HG03039 (cell line): ENCODE measurements around the gene FRMD4A.
"Not testable (repeated sequence)": the region's sequence is repeated elsewhere in the genome, so short reads cannot be mapped to it uniquely, and the experiment has no call there.

ENCODE experiments used
- ATAC-seq: cut with Tn5 transposase; IDR thresholded peaks from one replicate; pipeline ENCODE4 v1.9.1; 2021; ENCODE audit warnings: mild to moderate bottlenecking, moderate library complexity; ENCODE audit not compliant: unreplicated experiment

FRMD4A gene

DNA sequence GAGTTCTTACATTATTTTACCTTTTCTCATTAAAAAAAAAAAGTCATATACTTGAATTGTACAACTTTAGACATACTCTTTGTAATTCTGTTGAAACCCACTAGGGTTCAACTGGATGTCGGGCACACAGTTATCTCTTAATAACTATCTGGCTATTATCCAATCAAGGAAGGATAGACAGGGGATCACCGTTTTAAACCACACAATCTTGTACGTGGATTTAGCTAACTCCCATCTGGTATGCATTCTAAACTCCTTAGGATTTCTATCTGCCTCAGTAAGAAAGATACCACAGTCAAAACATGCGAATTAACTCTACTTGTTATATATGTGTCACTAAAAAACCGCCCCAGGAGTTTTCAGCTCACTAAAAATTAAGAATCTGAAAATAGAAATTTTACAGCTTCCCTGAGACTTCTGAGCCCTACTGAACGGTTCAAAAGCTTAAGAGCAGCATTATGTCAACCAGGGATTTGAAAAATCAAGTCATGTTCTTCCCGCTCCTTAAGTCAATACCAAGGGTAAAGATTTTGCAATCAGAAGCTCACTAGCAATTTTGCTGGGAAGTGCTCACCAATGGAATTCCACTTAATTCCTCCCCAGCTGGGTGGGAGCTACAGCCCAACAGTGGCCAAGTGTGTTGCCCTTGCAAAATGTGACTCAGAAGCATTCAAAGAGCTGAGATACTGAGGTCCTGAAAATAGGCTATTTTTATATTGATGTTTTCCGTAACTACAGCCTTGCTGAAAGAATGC lies 267.0 kb downstream of the FRMD4A start:
- no peak for ATAC-seq

DNA sequence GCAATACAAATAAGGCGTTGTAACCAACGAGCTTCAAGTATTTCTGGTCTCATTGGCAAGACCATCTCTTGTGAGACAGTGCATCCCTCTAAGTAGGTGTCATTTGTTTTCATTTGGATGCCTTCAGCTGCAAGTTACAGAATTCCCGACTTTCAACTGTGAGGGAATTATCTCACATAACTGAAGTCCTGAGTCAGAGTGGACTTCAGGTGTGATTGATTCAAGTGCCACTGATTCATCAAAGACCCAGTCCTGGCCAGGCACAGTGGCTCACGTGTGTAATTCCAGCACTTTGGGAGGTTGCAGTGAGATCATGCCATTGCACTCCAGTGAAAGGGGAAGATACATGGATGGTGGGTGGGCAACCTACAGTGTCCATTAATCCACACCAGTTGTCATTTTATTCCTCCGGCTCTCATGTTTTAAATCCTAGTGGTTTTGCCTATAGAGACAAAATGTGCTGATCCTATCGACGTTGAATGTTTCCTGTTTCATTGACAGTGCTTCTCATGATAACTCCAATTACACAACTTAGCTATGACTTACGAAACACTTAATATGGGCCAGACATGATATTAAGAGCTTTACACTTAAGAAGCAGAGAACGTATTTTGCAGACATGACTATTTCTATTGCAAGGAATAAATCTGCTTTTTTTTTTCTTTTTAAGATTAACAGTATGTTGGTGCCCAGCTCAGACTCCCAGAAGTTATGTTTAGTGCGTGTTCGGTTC lies 268.0 kb downstream of the FRMD4A start:
- no peak for ATAC-seq

DNA sequence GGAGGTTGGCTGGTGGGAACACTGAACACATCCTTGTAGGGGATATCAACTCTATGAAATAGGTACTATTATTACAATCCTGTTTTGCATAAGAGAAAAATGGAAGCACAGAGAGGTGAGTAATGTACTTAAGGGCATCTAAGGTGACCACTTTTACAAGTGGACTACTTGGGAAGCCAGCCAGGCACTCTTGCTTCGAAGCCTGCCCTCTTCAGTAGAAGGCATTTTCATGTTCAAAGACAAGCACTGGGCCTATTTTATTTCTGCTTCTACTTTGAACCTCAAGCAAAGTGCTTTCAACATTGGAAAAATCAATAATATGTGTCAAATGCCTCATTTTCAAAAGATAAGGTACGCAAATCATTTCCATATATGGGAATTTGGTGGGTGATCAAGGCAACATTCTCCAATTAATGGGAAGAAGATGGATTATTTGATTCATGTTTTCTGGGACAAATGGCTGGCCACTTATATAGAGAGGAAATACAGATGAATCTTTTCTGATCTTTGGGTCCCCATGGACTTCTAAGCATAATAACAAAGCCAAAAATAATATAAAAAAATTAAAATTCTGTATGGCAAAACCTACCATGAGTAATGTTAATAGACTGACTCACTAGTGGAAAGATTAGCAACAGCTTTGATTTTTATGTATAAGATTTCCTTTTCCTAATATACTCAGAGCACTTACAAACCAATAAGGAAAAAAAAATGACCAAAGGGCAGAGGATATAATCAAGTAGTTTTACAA lies 270.2 kb downstream of the FRMD4A start:
- ATAC-seq, result no peak

DNA sequence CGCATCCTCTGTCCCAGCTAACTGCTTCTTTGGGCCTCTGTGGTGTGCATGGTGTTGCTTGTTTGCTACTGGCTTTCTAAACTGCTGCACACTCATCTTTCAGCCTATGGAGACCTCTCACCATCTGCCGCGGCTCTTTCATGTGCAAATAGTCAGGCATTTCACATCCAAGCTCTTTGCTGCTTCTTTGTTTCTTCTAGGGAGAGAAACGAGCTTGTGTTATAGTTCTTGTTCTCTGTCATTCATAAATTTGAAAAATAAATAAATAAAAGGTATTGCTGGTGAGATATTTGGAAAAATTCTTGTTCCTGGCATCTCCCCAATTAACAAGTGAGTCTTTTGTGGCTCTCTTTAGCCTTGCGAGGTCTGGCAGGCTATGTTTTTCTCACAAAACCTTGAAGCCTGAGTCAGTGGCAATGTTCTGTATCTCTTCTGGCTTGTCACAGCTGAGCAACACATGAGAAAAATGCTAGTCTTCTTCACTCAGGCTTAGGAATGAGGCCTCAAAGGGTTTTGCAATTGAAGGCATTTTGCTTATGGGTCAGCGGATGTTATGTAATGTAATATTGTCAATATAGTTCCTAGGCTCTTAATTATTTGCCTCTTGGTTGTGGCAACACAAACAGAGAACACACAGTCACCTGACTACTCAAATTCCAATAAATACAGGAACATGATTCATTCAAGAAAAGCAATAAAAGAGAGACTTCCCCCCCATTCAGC lies 274.0 kb downstream of the FRMD4A start:
- ATAC-seq, result no peak

DNA sequence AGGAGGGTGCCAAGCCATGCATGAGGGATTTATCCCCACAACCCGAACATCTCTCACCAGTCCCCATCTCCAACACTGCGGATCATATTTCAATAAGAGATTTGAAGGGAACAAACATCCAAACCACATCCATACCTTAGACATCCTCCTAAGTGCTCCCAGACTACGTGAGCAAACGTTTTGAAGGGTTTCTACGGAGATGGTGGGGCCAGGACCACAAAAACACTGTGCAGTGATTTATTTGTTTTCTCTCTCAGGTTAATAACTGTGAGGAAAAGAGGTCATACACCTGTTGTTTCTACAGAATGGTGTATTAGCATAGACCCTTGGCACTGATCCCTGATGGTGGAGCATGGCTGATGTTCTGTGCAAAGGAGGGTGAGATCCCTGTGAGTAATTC lies 277.8 kb downstream of the FRMD4A start:
- no peak for ATAC-seq

DNA sequence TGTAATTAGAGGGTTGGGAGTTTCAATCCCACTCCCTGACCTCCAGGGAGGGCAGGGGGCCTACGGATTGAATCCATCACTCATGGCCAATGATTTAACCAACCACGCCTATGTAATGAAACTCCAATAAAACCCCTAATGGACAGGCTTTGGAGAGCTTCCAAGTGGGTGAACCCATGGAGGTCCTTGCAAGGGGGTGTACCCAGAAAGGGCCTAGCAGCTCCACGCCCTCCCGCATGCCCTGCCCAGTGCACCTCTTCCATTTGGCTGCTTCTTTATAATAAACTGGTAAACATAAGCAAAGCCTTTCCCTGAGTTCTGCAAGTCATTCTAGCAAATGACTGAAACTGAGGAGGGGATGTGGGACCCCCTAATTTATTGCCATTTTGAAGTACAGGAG lies 280.1 kb downstream of the FRMD4A start:
- ATAC-seq, result no peak

DNA sequence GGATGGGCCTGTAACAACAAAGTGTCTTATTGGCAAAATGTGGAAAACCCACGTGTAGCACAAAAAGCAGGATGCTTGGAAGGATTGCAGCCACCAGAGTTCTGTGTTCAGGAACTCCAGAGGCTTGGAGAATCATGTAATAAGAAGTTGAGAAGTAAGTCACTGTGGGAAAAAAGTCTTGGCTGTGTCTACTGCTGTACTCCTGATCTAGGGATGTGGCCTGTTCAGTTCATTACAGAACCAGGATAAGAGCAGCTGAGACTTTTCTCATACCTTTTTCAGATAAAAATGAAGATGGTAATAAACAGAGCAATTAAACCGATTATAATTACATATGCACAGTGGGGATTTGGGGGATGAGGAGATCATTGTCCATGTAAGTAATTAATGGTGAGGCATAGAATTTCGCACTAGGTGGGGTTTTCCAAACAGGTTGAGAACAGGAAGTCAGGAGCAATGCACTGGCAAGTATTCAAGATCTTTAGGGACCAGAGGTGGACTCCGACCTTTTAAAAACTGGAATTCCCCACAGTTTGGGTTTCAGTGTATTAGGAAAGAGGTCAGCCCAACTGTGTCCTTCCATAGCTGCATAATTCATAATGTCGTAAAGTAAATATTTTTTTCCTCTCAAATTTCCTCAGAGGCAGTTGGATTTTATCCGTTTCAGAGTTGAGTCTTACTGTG lies 281.7 kb downstream of the FRMD4A start:
- ATAC-seq, result no peak

DNA sequence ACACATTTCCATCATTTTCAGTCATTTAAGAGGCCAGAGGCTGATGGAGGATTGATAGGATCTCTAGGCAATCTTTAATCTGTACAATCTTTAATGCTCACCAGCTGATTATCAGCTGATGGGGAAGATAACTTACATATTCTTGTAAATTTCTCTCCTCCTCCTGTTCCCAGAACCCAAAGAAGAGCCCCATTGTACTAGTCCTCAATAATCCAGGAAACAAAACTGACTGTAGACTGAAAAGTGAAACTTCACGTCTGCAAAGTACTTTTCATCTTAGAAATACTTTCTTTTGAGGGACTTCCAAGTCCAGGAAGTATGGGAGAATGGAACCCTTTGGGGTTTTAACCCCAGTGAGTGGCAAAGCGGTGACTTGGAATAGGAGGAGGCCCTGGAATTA lies 283.3 kb downstream of the FRMD4A start:
- no peak for ATAC-seq

DNA sequence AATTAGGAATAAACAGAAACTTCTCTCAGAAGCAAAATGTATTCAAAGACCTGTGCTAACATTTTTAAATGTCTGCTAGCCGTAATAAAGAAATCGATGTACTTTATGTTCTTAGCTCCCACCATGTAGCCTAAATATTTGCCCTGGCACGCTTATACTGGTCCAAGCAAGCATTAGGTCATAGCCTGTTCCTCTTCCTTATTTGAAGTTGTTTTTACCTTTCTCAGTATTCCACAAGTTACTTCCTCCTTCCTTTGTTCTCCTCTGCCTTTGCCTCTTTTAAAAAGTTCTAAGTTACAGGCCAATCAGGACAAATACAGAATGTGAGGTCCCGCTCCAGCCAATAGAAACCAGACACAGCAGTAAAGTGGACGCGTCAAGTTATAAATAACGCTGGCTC lies 288.7 kb downstream of the FRMD4A start:
- ATAC-seq, result not testable (repeated sequence)

DNA sequence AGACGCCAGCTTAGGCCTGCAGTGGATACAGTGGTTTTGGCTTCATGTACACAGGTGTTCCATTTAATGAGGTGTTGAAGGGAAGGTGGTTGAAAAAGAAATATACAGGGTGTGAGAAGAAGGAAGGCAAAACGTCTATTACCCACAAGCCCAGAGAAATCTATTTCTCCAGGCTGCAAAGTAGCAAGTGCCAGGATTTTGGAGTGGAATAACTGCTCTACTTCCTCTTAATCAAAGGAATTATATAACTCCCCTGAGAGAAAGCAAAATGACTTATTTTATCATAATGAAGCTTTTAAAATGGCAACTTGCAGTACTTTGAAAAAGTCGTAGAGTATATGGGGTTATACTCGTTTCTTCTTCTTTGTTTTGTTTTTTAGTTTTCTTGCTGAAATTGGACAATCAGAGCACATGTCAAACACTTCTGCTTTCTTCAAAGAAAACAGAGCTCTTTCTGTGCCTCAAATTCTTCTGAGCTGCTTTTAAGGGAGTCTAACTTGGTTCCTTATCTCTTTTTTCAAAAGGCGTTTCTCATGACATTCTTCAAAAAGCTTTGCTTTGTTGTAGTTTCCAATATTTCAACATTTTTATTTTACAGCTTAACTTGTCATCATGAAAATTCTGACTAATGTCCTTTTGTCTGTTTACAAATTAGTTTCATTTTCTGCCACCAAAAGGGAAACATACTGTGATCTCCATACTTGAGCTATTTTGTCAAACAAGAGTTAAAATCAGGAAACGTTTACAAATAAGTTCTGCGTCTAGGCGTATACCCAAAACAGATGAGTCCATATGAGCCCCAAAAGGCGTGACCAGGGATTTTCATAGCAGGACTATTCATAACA lies 289.7 kb downstream of the FRMD4A start:
- no peak for ATAC-seq

DNA sequence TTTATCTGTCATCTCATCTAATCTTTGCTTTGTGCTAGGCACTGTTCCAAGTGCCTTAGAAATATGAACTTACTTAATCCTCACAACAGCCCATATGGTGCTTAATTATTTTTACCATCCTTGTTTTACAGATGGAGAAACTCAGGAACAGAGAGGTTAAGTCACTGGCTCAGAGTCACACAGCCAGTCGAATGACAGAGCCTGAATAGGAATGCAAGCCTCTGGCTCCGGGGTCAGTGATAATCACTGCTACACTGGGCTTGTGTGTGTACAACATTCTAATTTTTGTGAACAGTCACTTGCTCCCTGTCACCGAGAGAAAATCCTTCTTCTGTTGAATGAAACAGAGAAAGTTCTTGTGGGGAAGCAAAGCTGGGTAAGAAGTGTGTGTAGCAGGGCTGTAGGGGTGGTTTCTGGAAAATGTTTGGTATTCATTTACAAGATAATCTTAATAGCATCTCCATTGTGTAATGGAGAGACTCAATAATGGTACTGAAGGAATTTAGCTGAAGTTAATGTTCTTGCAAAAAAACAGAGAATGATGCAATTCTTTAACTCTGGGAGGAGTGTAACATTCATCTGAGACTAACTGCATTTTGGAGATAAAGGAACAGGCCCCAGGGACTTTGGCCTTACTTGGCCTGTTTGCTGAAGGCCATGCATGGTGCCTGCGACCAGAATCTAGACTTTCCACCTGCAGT lies 290.6 kb downstream of the FRMD4A start:
- ATAC-seq, result no peak

DNA sequence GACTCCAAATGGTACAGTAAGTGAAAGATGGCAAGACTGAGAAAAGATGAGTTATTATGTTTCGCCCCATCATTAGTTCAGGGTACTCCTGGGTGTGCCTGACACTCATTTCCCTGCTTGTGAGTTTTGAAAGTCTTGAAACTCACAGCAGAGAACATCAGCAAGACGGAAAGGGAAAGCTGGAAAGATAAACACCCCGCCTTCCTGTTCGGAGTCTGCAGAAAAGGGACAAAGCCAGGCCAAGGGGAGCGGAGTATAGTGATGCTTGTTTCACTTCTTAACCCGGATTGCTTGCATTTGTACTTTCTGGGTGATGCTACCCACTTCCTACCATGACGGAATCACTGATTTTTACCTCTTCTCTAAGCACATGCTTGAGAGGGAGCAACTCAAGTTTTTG lies 294.5 kb downstream of the FRMD4A start:
- ATAC-seq, result no peak

DNA sequence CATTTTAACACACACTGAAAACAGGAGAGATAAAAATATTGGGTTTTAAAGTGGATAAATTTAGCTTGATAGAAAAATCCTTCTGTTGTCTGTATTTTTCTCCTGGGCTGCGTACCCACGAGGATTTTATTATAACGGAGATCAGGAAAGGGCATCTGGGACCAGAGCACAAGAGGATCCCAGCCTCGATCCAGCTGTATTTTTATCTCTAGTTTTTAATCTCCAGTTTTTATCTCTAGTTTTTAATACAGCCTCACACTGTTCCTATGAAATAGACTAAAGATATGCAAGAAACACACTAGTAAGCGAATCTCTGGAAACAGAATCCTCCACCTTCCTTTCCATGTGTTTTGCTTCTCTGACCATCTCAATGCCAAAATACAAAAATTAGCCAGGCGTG lies 295.2 kb downstream of the FRMD4A start:
- no peak for ATAC-seq

DNA sequence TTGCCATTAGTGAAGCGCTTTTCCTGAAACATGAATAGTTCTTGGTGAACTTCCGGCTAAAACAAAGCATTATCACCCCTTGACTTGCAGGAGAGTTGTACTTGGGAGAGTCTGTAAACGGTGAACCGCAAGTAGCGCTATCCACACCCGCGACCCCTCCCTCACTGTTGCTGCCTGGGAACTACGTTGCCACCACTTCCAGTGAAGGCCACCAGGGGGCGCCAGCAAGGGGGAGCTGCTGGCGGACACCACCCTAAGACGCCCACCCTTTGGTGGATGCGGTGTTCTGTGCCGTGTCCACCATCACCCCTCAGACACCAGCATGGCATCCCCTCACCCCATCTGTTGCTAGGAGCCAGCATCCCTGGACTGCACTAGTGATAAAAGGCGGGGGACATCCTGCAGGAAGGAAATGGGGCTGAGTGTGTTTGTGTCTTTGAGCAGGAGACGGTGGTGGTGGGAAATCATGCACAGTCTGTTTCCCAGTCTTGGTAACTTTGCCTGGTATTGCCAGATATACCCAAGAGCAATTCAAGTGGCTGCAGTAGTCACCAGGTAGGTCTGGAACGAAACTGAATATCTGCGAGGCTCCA lies 298.2 kb downstream of the FRMD4A start:
- no peak for ATAC-seq

DNA sequence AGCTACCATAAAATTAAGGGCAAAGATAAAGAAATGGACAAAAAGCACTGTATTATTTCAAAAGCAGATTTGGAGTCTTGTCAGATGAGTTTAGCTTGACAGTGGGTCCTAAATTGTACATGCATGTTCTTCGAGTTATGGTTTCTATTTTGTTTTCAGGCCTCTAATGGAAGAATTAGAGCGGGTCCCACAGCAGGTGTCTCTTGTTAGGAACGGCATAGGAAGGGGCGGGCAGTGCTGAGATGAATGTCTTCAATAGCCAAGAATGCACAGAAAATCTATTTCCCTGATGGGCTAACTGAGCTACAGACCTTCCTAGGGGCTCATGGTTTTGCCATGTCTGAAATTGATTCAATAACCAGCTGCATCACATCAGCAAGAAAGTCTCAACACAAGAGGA lies 304.4 kb downstream of the FRMD4A start:
- no peak for ATAC-seq

DNA sequence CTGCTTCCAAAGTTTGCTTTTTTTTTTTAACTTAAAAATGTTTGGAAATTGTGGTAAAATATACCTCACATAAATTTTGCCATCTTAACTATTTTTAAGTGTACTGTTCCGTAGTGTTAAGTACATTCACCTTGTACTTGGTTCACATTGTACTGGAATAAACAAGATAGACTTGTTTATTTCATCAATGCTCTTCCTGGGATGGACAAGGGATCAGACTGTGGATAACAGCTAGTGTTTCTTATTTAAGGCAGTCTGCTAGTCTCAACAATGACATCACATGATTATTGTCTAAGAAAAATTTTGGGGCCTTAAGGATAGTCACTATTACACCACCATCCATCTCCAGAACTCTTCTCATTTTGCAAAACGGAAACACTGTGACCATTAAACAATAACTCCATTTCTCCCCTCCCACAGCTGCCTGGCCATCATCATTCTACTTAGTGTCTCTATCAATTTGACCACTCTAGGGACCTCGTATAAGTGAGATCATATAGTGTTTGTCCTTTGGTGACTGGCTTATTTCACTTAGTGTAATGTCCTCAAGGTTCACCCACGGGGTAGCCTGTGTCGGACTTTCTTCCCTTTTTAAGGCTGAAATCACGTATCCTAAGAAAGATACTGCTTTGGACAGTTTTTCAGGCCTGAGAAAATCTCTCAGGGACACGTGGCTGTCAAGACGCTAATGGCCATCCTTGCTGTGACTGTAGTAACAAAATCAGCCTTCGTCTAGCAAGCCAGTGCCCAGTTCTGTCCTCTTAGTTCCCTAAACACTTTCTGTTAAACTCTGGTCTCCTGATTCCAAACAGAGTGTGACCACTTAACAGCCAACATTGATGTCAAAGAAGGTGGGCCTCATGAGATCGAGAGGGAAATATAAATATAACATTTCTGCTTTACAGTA lies 305.2 kb downstream of the FRMD4A start:
- no peak for ATAC-seq

DNA sequence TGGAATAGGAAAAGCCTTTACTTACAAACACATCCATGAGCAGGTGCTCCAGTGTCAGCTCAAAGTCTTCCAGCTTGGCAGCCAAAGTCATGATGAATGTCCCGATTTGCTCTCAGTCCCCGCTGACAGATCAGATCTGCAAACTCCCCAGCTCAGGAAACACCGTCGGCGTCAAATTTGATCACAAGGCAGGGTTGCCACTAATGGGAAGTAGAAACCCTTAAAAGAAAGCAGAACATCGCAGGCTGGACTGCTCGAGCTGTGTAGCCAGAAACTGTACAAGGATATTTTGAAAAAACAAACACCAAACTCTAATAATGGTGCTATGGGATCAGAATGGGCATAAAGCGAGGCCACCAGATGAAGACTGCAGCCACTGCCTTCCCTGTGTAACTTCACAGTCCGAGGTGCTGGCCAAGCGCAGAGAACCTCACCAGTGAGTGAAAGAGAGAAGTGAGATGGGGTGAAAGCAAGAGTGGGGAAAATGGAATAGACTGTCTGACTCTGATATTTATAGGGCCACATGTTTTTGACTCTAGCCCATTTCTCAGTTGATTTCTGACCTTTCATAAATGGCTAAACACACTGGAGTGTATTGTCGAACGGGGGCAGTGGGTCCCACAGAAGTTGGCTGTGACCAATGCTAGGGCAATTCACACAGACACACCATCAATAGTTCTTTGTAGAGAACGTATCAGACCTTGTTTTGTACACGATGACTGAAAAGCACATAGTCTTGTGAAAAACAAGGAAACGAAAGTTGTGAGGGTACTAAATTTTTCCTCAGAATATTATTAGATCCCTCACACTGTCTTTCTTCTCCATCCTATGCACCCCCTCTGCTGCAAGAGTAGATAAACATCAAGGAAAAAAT lies 306.2 kb downstream of the FRMD4A start:
- no peak for ATAC-seq
